Mucosa of rectum (tissue), 2 donors: ENCODE measurements around the gene AGPAT2.

ENCODE experiments used
- H3K27ac ChIP-seq, 2 donors: one replicate each; pipeline ENCODE4 v1.7.0; 2013; ENCODE audit warnings: inconsistent platforms in 2 of 2, low read depth in 2 of 2, low read length in 2 of 2
- H3K27me3 ChIP-seq, 2 donors: one replicate each; pipeline ENCODE4 v1.7.0; 2013; ENCODE audit warnings: low read length in 2 of 2; ENCODE audit not compliant: control insufficient read depth in 2 of 2, insufficient read depth in 2 of 2
- H3K36me3 ChIP-seq, 2 donors: one replicate each; pipeline ENCODE4 v1.7.0; 2013; ENCODE audit warnings: low read length in 2 of 2; ENCODE audit not compliant: control insufficient read depth in 2 of 2, insufficient read depth in 2 of 2
- H3K4me1 ChIP-seq, 2 donors: one replicate each; pipeline ENCODE4 v1.7.0; 2013; ENCODE audit warnings: low read length in 2 of 2, mild to moderate bottlenecking in 1 of 2; ENCODE audit not compliant: control insufficient read depth in 2 of 2, insufficient read depth in 2 of 2
- H3K4me3 ChIP-seq, 2 donors: one replicate each; pipeline ENCODE4 v1.7.0; 2013; ENCODE audit warnings: low read length in 2 of 2
- H3K9ac ChIP-seq, 2 donors: one replicate each; pipeline ENCODE4 v1.7.0; 2013; ENCODE audit warnings: low read length in 2 of 2, low read depth in 1 of 2, mild to moderate bottlenecking in 1 of 2
- H3K9me3 ChIP-seq, 2 donors: one replicate each; pipeline ENCODE4 v1.7.0; 2013; ENCODE audit warnings: low read length in 2 of 2; ENCODE audit not compliant: control insufficient read depth in 2 of 2
- donor health status: healthy.
- donor health status: Normal muscosa, but diverticular disease.

AGPAT2 gene

DNA sequence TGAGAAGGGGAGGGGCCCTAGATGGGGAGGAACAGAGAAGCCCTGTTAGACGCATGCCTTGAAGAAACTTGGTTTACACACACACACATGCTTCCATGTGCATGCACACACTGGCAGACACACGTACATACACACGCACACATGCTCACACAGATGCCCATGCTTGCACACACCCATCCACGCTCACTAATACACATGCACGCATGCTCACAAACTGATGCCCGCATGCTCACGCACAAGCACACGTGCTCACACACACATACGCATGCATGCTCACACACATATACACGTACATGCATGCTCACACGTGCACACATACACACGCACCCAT, 56.6 kb downstream of the AGPAT2 start:
- Histone ChIP-seq H3K4me3 (no peak overlapping the region), H3K36me3 (no peaks in the 10 kb centered on the region), H3K9ac (no peak overlapping the region), H3K27me3 (peaks cover 0 to 4% of the 10 kb centered on the region in 2 donors), H3K27ac (no peak overlapping the region), H3K4me1 (peaks cover 29 to 33% of the 10 kb centered on the region in 2 donors), H3K9me3 (no peaks in the 10 kb centered on the region)

DNA sequence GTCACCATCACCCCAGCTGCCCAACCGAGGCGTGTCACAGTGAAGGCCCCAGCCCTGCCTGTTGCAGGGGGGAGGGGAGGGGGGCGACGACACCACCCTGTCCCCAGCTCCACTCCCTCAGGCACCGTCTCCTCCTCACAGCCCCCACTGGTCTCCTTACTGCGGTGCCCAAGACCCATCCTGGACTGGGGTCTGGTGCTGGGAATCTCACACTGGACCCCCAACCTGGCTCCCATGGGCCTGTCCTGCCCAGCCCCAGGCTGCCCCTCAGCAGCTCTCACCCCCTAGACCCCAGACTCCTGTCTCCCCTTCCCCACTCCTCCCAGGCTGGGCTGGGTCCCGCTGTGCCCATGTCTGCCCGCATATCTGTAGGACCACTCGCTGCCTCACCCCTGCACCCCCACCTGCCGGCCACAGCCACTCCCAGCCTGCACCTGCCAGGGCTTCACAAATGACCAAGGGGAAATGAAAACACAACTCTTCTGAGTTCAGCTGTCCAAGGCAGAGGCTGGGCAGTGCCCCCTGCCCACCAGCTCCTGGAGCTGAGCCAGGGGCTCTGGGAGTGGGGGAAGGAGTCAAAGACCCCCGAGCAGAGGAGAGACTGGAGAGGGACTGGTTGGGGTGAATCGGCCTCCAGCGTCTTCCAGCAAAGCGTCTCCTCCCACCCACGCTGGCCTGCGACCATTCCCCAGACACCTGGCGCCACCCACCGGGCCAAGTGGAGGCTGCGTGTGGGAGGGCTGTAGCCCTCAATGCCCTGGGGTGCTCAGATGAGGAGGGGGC, 57.2 kb downstream of the AGPAT2 start:
- Histone ChIP-seq H3K9me3 (no peaks in the 10 kb centered on the region), H3K36me3 (no peaks in the 10 kb centered on the region), H3K4me1 (peaks cover 34 to 39% of the 10 kb centered on the region in 2 donors), H3K27ac (no peak overlapping the region), H3K27me3 (peaks cover 0 to 4% of the 10 kb centered on the region in 2 donors), H3K4me3 (no peak overlapping the region), H3K9ac (peak overlapping the region in 1 of 2 donors; percentile 14)

DNA sequence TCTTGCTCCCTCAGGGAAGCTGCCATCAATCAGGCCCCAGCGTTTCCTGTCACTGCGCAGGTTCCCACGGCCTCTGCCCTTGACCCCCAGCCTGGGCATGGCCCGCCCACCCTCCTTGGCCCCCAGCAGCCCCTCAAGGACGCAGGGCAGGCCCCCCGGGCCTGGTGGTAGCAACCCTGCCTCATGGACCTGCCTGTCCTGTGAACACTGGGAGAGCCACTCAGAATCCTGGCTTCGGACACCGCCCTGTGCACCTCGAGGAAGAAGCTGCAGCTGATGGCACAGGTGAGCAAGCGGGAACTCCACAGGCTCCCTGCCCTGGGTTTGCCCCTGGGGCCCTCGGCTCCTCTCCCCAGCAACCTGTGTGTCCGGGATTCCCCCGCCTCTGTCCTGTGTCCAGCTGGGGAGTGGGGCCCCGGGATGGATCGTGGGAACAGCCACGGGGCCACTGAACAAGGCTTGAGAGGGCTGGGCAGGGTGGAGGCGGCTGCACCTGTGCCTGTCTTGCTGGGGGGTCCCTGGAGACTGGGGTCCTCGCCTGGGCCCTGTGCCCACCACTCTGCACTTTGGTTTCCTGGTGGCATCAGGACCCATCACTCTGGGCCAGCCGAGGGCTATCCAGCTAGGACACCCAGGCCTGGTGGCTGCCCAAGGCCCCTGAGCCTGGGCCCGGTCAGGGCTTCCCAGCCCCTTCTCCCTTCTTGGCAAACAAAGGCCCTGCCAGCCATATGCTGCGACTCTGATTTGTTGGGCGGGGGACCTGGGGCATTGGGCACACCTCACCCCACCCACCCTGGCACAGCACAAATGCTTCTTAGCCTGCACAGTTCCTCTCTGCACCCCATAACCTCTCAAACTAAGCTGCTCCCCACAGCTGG, 58.0 kb downstream of the AGPAT2 start:
- H3K4me1 ChIP-seq = peaks cover 41 to 47% of the 10 kb centered on the region in 2 donors

DNA sequence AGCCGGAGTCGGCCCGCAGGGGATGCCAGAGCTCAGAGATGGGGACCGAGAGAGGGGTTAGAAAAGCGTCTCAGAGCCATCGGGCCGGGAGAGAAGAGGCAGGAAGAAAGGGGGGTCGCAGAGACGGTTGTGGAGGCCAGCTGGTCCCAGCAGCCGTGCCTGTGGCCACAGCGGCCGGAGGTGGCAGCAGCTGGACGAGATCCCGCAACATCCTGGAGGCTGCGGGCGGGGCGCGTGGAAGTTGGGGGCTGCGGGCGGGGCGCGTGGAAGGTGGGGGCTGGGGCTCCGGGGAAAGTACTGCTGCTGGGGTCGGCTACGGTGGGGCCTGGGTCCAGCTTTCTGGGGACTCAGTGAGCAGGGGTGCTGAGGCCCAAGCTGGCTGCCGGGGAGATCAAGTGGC, 59.0 kb downstream of the AGPAT2 start:
- Histone ChIP-seq H3K9me3 (no peaks in the 10 kb centered on the region), H3K36me3 (no peaks in the 10 kb centered on the region), H3K4me1 (peaks cover 41 to 53% of the 10 kb centered on the region in 2 donors), H3K27me3 (no peaks in the 10 kb centered on the region), H3K27ac (no peak overlapping the region), H3K4me3 (no peak overlapping the region), H3K9ac (no peak overlapping the region)

More for the DNA sequence above, 58.0 kb downstream of the AGPAT2 start:
- Histone ChIP-seq H3K4me3 (no peak overlapping the region), H3K27me3 (no peaks in the 10 kb centered on the region), H3K27ac (no peak overlapping the region), H3K36me3 (no peaks in the 10 kb centered on the region), H3K9ac (no peak overlapping the region), H3K9me3 (no peaks in the 10 kb centered on the region)

DNA sequence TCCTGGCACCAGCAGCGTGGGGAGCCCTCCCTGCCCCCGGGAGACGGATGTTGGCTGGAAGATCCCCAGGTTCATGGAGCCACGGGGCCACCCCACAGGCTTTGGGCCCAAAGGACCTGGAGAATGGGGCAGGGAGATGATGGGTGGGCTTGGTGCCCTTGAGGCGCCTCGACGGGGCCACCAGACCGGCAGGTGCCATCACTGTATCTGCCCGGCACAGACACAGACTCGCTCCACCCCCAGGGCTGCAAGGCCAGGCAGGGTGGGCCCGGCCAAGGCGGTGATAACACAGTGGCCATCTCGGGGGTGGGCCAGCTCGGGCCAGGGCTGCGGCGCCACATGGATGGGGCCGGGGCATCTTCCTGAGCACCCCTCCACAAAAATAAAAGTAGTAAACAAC, 59.6 kb downstream of the AGPAT2 start:
- Histone ChIP-seq H3K27ac (no peak overlapping the region), H3K36me3 (no peaks in the 10 kb centered on the region), H3K4me1 (peaks cover 41 to 53% of the 10 kb centered on the region in 2 donors), H3K4me3 (no peak overlapping the region), H3K9ac (no peak overlapping the region), H3K27me3 (no peaks in the 10 kb centered on the region), H3K9me3 (no peaks in the 10 kb centered on the region)

DNA sequence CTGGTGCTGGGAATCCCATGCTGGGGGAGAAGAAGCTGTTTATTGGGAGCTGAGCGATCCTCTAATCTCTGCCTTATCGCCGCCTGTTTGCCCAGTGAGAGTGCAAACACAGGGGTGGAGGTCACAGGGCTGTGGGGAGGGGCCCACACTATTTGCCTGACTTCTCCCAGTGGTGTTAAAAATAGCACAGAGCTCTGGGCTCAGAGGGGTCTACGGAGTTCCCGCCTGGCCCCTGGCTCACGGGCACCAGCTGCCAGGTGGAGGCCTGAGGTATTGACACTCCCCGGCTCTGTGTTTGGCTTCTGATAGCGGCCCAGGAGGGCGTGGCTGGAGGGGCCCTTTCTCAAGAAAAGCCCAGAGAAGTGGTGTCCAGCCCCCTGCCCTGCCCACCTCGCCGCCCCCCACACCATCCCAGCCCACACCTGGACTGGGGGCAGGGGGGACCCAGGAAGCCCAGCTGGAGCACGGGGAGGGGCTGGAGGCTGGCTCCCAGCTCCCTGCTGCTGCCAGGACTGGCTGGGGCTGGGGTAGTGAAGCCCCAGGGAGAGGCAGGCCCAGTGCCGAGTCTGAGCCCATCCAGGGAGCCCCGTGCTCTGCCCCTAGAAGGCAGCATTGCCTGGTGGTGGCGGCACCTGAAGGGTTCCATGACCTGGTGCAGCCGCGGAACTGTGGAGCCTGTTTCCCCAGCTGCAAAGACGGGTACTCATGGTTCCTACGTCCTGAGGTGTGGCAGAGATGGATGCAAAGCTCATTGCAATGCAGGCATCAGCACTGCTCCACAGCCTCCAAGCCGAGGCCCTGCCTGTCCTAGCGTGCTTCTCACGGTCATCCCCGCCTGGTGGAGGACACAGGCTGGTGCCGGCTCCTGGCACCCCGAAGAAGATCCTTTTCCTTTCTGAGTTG, 60.3 kb downstream of the AGPAT2 start:
- no peak overlapping the region for H3K4me3 ChIP-seq
- H3K9ac ChIP-seq = peak overlapping the region in 1 of 2 donors; percentile 19
- peak overlapping the region; percentile 38 to 53 for H3K27ac ChIP-seq
- H3K9me3 ChIP-seq = no peaks in the 10 kb centered on the region
- peaks cover 41 to 53% of the 10 kb centered on the region in 2 donors for H3K4me1 ChIP-seq
- no peaks in the 10 kb centered on the region for H3K27me3 ChIP-seq
- H3K36me3 ChIP-seq = no peaks in the 10 kb centered on the region

DNA sequence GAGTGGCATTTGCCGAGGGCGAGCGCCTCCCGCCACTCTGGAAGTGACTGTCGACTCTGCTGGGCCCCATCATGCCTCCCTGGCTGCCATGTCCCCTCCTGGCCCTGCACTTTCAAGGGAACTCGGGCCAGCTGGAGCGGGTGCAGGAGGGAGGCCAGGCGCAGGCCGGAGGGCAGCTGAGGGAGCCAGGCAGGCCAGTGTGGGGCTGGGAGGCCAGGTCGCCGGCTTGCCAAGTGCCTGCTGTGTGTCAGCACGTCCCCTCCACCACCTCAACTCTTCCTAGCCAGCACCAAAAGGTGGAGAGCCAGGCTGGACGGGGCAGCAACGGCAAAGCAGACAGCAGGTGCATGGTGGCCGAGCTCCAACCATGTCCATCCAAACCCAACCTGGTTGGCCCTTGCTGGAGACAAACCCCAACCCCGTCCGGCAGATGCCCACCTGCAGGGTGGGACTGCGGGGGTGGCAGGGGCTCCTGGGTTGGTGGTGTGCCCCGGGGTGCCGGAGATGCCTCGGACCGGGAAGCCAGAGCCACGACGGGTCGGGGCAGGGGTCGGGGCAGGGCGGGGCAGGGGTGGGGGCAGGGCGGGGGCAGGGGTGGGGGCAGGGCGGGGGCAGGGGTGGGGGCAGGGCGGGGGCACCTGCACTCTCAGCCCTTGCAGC, 61.1 kb downstream of the AGPAT2 start:
- H3K4me1 ChIP-seq = peaks cover 42 to 52% of the 10 kb centered on the region in 2 donors
- H3K27ac ChIP-seq = peak overlapping the region in 1 of 2 donors; percentile 43
- no peak overlapping the region for H3K4me3 ChIP-seq
- no peak overlapping the region for H3K9ac ChIP-seq
- H3K9me3 ChIP-seq = no peaks in the 10 kb centered on the region
- no peaks in the 10 kb centered on the region for H3K36me3 ChIP-seq
- H3K27me3 ChIP-seq = no peaks in the 10 kb centered on the region

DNA sequence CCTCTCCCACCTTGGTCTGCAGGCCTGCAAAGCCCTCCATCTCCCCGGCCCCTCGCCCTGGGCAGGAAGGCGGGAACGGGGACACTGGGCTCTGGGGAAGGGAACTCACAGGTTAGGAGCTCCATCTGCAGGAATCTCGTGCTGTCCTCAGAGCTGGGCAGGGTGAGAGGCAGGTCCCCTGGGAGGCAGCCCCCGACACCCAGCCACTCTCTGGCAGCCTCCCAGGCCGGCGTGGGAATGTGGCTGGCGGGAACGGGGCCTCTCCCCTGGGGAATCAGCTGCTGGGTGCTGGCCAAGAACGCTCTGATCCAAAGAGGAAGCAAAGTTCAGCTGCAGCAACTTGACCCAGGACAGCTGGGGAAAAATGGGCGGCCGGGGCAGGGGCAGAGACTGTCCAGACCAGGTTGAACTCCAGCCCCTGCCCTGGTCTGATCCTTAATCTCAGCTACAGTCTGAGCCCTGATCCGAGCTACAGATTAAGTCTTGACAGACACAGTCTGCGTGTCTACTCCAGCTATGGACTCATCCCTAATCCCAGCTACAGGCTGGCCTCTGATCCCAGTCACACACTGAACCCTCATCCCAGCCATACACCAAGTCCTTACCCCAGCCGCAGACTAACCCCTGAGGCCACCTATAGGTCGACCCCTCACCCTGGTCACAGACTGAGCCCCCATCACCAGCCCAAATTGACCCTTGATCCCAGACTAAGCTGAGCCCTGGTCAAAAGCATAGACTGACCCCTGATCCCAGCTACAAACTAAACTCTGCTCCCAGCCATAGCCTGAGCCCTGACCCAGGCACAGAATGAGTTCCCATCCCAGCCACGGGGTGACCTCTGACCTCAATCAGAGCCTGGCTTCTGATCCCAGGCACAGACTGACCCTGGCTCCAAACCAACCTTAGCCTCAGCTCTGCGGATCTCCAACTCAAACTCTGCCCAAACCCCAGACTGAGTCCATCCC, 61.9 kb downstream of the AGPAT2 start:
- Histone ChIP-seq H3K4me3 (no peak overlapping the region), H3K27me3 (no peaks in the 10 kb centered on the region), H3K4me1 (peaks cover 40 to 44% of the 10 kb centered on the region in 2 donors), H3K9me3 (no peaks in the 10 kb centered on the region), H3K27ac (peak overlapping the region; percentile 43 to 58), H3K9ac (peak overlapping the region in 1 of 2 donors; percentile 33), H3K36me3 (no peaks in the 10 kb centered on the region)
